Measurements from ENCODE around the gene CDKN2B-AS1.

CDKN2B-AS1 gene

GRCh38 chr9:22008384-22008716 lies 13.8 kb downstream of the CDKN2B-AS1 start:
- no peak for DNase-seq

GRCh38 chr9:22008717-22009505 lies 14.3 kb downstream of the CDKN2B-AS1 start, which contains the start of gene CDKN2B:
Gene CDKN2B, minus strand, starts transcription at chr9:22009305. Its CDS starts 352 bp downstream, at chr9:22008953.
- peak; percentile 91 for DNase-seq

GRCh38 chr9:22009506-22009867 lies 14.9 kb downstream of the CDKN2B-AS1 start:
- no peak for DNase-seq

GRCh38 chr9:22010866-22011625 lies 16.5 kb downstream of the CDKN2B-AS1 start:
- DNase-seq: no peak

GRCh38 chr9:22022396-22022795 lies 27.8 kb downstream of the CDKN2B-AS1 start:
- DNase-seq: no peak

GRCh38 chr9:22026696-22027095 lies 32.1 kb downstream of the CDKN2B-AS1 start:
- no peak for DNase-seq

- DNase-seq: no peak
These were observed 33.8 kb downstream of the CDKN2B-AS1 start for GRCh38 chr9:22028394-22028793.

GRCh38 chr9:22029231-22029630 lies 34.6 kb downstream of the CDKN2B-AS1 start:
- DNase-seq: no peak

- DNase-seq: no peak
These were observed 35.6 kb downstream of the CDKN2B-AS1 start for GRCh38 chr9:22030101-22030598.

GRCh38 chr9:22031655-22032411 lies 37.2 kb downstream of the CDKN2B-AS1 start:
- no peak for DNase-seq

- no peak for DNase-seq
These were observed 38.5 kb downstream of the CDKN2B-AS1 start for GRCh38 chr9:22033012-22033630.

- DNase-seq: no peak
These were observed 41.0 kb downstream of the CDKN2B-AS1 start for GRCh38 chr9:22035591-22036011.

GRCh38 chr9:22036866-22037626 lies 42.5 kb downstream of the CDKN2B-AS1 start:
- DNase-seq: no peak

- DNase-seq: no peak
These were observed 43.5 kb downstream of the CDKN2B-AS1 start for GRCh38 chr9:22037954-22038690.

GRCh38 chr9:22039258-22039657 lies 44.7 kb downstream of the CDKN2B-AS1 start:
- DNase-seq: no peak

GRCh38 chr9:22040760-22041159 lies 46.2 kb downstream of the CDKN2B-AS1 start:
- no peak for DNase-seq

GRCh38 chr9:22041344-22041743 lies 46.8 kb downstream of the CDKN2B-AS1 start:
- DNase-seq: no peak

- no peak for DNase-seq
These were observed 47.2 kb downstream of the CDKN2B-AS1 start for GRCh38 chr9:22041775-22042174.

GRCh38 chr9:22043928-22044327 lies 49.3 kb downstream of the CDKN2B-AS1 start:
- no peak for DNase-seq

GRCh38 chr9:22044583-22044982 lies 50.0 kb downstream of the CDKN2B-AS1 start:
- no peak for DNase-seq

- DNase-seq: no peak
These were observed 50.8 kb downstream of the CDKN2B-AS1 start for GRCh38 chr9:22045423-22045822.

All from T1000 (cell line).